Body of pancreas (tissue), 4 donors: ENCODE data around the gene HERC2.

Source experiments
- POLR2A ChIP-seq, 3 donors: fragments of 450-650 bp; IDR thresholded peaks; one replicate each; pipeline ENCODE4 v1.6.1; 2016; ENCODE audit warnings: antibody characterized with exemption in 3 of 3, mild to moderate bottlenecking in 2 of 3
- TF ChIP-seq, protein P1 (sequence below), 7 experiments: fragments of 450-650 bp in 4 of 7; fragments of 200-600 bp in 3 of 7; sonication (generic) in 3 of 7; IDR thresholded peaks; one replicate each; pipeline ENCODE4 v1.5.1; 2016 to 2019; ENCODE audit warnings: antibody characterized with exemption in 7 of 7

DNA sequence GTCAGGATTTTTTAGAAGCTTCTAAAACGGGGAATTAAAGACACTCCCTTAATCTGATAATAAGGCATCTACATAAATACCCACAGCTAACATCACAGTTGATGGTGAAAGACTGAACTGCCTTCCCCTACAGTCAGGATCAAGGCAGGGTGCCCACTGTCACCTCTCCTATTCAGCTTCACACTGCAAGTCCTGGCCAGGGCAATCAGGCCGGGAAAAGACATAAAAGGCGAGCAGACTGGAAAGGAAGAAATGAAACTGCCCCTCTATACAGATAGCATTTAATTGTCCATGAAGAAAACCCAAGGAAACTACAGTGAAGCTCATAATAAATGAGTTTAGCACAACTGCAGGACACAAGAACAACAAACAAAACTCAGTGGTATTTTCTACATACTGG, 61.7 kb downstream of the HERC2 start:
- TF ChIP-seq, protein P1, sequence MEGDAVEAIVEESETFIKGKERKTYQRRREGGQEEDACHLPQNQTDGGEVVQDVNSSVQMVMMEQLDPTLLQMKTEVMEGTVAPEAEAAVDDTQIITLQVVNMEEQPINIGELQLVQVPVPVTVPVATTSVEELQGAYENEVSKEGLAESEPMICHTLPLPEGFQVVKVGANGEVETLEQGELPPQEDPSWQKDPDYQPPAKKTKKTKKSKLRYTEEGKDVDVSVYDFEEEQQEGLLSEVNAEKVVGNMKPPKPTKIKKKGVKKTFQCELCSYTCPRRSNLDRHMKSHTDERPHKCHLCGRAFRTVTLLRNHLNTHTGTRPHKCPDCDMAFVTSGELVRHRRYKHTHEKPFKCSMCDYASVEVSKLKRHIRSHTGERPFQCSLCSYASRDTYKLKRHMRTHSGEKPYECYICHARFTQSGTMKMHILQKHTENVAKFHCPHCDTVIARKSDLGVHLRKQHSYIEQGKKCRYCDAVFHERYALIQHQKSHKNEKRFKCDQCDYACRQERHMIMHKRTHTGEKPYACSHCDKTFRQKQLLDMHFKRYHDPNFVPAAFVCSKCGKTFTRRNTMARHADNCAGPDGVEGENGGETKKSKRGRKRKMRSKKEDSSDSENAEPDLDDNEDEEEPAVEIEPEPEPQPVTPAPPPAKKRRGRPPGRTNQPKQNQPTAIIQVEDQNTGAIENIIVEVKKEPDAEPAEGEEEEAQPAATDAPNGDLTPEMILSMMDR (IDR thresholded peaks at IDR 0.05), result no peak
- no peak for TF ChIP-seq POLR2A (IDR thresholded peaks at IDR 0.05)
